Activated CD4-positive, alpha-beta T cell treated with anti-CD3 and anti-CD28 coated beads for 36 hours (primary cell): ENCODE measurements around the gene ZBTB4. TPM values are rescaled to one million over a fixed set of nuclear protein-coding genes. Genes with fewer than 3 reads are reported as not detected.

Source experiments
- ATAC-seq: fragments of 200-7000 bp; cut with Tn5 transposase; one replicate; pipeline ENCODE4 v1.10.0; 2021; ENCODE audit warnings: mild to moderate bottlenecking, moderate library complexity
- CTCF ChIA-PET: fragments of 350-600 bp; sonication (Branson Sonifier 250); formaldehyde crosslinking; loops from one replicate; lab custom pipeline; 2021; ENCODE audit warnings: antibody characterized with exemption; lab: Charles Lee
- POLR2A ChIA-PET: fragments of 350-600 bp; sonication (Branson Sonifier 250); formaldehyde crosslinking; loops from one replicate; lab custom pipeline; 2021; ENCODE audit warnings: antibody characterized with exemption, inconsistent platforms; lab: Charles Lee
- DNase-seq: peaks from one replicate; pipeline ENCODE4 v3.0.0-alpha.2; 2020
- H3K27ac Mint-ChIP-seq: one replicate; pipeline ENCODE4 v1.8.0; 2021; ENCODE audit warnings: mixed read lengths
- H3K27me3 Mint-ChIP-seq: one replicate; pipeline ENCODE4 v1.8.0; 2021; ENCODE audit warnings: mixed read lengths
- H3K36me3 Mint-ChIP-seq: one replicate; pipeline ENCODE4 v1.8.0; 2021; ENCODE audit warnings: low read depth, mixed read lengths
- H3K4me1 Mint-ChIP-seq: one replicate; pipeline ENCODE4 v1.8.0; 2021; ENCODE audit warnings: mixed read lengths
- H3K4me3 Mint-ChIP-seq: one replicate; pipeline ENCODE4 v1.8.0; 2021; ENCODE audit warnings: mild to moderate bottlenecking, moderate library complexity, mixed read lengths
- H3K9me3 Mint-ChIP-seq: one replicate; pipeline ENCODE4 v1.8.0; 2021; ENCODE audit warnings: low read depth, mixed read lengths
- intact Hi-C, 2 experiments: fragments of 100-400 bp; cut with DNase I in 1 of 2; cut with micrococcal nuclease in 1 of 2; formaldehyde crosslinking; loops; one replicate each; pipeline versions ENCODE4 v1.14.2 to v1.15.1; 2022 to 2024; cut with DNase I, micrococcal nuclease
- total RNA-seq, 2 experiments: library from RNA; stranded (reverse); gene quantifications; one replicate each; pipeline ENCODE4 v1.2.3, GENCODE V29; 2021

Gene ZBTB4, protein sequence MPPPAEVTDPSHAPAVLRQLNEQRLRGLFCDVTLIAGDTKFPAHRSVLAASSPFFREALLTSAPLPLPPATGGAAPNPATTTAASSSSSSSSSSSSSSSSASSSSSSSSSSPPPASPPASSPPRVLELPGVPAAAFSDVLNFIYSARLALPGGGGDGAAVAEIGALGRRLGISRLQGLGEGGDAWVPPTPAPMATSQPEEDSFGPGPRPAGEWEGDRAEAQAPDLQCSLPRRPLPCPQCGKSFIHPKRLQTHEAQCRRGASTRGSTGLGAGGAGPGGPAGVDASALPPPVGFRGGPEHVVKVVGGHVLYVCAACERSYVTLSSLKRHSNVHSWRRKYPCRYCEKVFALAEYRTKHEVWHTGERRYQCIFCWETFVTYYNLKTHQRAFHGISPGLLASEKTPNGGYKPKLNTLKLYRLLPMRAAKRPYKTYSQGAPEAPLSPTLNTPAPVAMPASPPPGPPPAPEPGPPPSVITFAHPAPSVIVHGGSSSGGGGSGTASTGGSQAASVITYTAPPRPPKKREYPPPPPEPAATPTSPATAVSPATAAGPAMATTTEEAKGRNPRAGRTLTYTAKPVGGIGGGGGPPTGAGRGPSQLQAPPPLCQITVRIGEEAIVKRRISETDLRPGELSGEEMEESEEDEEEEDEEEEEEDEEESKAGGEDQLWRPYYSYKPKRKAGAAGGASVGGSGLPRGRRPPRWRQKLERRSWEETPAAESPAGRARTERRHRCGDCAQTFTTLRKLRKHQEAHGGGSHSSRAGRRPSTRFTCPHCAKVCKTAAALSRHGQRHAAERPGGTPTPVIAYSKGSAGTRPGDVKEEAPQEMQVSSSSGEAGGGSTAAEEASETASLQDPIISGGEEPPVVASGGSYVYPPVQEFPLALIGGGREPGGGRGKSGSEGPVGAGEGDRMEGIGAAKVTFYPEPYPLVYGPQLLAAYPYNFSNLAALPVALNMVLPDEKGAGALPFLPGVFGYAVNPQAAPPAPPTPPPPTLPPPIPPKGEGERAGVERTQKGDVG
- 10 to 100 TPM; 17.5 to 20.9 TPM for total RNA-seq

DNA sequence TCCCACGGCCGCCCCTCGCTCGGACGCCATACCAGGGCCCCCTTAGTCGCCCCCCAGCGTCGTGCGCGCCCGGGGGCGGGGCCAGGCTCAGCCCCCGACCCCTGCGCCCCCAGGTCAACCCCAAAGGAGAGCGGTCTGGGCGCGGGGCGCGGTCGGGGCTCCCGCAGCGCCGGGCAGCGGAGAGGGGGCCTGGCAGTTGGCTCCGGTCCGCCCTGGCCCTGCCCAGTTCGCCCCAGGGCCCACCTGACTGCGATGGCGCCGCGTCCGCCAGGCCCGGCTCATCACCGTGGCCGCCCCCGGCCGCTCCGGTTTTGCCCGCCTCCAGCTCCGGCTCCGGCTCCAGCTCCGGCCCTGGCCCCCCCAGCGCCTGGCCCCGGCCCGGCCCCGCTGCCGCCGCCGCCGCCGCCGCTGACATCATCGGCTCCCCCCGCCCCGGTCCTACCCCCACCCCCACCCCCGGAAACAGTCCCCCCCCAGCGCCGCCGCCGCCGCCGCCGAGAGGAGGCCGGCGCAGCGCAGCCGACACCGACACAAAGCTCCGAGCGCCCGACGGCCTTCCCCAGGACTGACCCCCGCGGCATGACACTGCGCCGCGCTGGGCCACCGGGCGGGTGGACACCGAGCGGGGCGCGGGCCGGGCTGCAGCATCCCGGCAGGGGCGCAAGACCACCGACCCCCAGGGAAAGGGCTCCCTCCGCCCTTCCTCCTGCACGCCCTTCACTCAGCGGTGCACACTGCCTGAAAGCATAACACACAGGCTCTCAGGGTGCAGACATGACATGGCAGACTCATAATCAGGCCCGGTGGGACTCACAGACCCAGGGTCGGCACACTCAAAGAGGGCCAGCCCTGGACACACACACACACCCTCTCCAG, at the start of gene ZBTB4:
Gene ZBTB4, minus strand, starts transcription at position 419 of the 876 bp plus-strand sequence. CDS start 12,830 bp downstream, outside the sequence.
- intact Hi-C loops, result loop anchor here (1.0 to 10.0 kb wide), 8 partner anchors 24 to 903 kb away; partner anchors contain the start of genes CTDNEP1 (in 1 of the 2), ELP5 (in 1 of the 2), PER1 (in 1 of the 2) and RNASEK (in 1 of the 2)
- H3K9me3 Mint-ChIP-seq, result no peaks in the 10 kb centered on the region
- ChIA-PET POLR2A (interaction anchor here (0.6 to 1.3 kb wide), 6 partner anchors 9 to 104 kb away, joined by 3 to 6 read pairs (median 3); partner anchors contain the start of gene MPDU1), CTCF (interaction anchor here (1.2 to 3.4 kb wide), 3 partner anchors 36 to 131 kb away, joined by 3 to 16 read pairs (median 5); no protein-coding TSS in a partner anchor)
- ATAC-seq, result peak; percentile 2
- H3K36me3 Mint-ChIP-seq, result peaks cover 10% of the 10 kb centered on the region
- no peaks in the 10 kb centered on the region for H3K27me3 Mint-ChIP-seq
- DNase-seq, result peak; percentile 76
- peak within 1 kb of the TSS; percentile 96 for H3K27ac Mint-ChIP-seq
- peaks cover 64% of the 10 kb centered on the region for H3K4me1 Mint-ChIP-seq
- peak within 1 kb of the TSS; percentile 87 for H3K4me3 Mint-ChIP-seq

DNA sequence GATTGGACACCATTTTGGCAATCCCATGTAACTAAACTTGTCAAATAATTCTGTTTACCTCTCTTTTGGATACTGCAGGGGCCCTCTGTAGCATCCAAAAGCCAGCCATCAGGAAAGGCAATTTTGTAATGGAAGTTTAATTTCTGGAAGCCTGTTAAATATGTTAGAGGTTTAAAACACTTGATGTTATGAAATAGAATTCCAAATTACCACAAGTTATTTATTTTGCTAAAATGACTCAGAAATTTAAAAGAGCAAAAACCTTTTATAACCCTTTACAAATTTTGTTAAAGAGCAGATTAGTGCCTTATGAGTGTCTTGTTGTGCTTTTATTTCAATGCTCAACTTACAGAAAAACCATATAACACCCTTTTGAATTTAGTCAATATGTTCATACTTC, 49.4 kb upstream of the ZBTB4 start:
- no peak overlapping the region for H3K4me3 Mint-ChIP-seq
- DNase-seq, result no peak

DNA sequence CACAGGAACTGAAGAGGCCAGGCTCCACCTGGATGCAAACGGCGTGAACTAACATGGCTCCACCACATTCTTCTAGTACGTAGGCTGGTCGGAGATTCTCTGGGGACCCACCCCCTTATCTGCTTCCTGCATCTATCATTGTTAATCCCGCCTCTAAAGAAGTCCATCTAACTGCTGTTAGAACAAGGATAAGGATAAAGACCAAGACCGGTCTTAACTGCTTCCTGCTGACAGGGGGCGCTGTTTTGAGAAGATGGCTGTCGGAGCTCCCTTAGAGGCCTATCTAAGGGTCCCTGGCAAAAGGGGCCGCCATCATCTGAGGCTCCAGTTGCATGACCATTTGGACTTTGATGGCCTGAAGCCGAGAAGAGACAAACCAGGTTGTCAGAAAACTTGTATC, 43.6 kb upstream of the ZBTB4 start:
- intact Hi-C loops, result loop anchor here (1.0 to 5.0 kb wide), 4 partner anchors 38 to 164 kb away; partner anchors contain the start of genes SENP3 (in 2 of the 2), TP53 (in 1 of the 2) and WRAP53 (in 1 of the 2)
- Mint-ChIP-seq H3K9me3 (peaks cover 5% of the 10 kb centered on the region), H3K27me3 (no peaks in the 10 kb centered on the region), H3K4me1 (no peaks in the 10 kb centered on the region), H3K27ac (no peak overlapping the region), H3K4me3 (no peak overlapping the region), H3K36me3 (peaks cover 3% of the 10 kb centered on the region)
- CTCF ChIA-PET, result interaction anchor here (0.6 to 2.6 kb wide), 14 partner anchors 9 to 548 kb away, joined by 3 to 26 read pairs (median 4); partner anchors contain the start of genes SENP3 and TNFSF13
- ATAC-seq (peak; percentile 81), DNase-seq (peak; percentile 67)
- POLR2A ChIA-PET, result interaction anchor here (0.7 kb wide), 1 partner anchor 150 kb away, joined by 3 read pairs; no protein-coding TSS in a partner anchor

More for the DNA sequence above, 49.4 kb upstream of the ZBTB4 start:
- CTCF ChIA-PET, result interaction anchor here (0.6 to 3.1 kb wide), 3 partner anchors 21 to 61 kb away, joined by 3 to 9 read pairs (median 3); no protein-coding TSS in a partner anchor
- Mint-ChIP-seq H3K4me1 (no peaks in the 10 kb centered on the region), H3K27me3 (no peaks in the 10 kb centered on the region), H3K36me3 (peaks cover 6% of the 10 kb centered on the region), H3K9me3 (peaks cover 9% of the 10 kb centered on the region), H3K27ac (no peak overlapping the region)
- intact Hi-C loops, result no loop called here
- ATAC-seq, result no peak
- POLR2A ChIA-PET, result no interaction called here

DNA sequence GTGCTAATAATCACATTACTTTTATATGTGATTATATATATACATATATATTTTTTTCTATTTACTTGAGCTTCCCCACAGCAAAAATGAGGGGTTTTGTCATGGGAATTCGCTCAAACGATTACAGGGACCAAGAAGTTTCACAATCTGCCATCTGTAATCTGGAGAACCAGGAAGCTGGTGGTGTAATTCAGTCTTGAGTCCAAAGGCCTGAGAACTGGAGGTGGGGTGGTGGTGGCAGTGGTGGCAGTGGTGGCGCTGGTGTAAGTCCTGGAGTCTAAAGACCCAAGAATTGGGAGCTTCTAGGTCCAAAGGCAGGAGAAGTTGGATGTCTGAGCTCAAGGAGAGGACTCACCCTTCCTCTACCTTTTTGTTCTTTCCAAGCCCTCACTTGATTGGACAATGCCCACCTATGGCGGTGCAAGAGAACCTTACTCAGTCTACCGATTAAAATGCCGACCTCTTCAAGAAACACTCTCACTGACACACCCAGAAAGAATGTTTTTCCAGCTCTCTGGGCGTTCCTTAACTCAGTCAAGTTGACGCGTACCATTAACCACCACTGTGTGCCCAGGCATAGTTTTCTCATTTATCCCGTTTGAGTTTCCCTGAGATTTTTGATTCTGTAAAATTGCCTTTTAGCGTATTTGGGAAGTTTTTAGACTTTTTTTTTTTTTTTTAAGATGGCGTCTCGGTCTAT, 36.6 kb upstream of the ZBTB4 start:
- H3K27me3 Mint-ChIP-seq, result no peaks in the 10 kb centered on the region
- ChIA-PET CTCF (interaction anchor here (0.6 to 4.4 kb wide), 7 partner anchors 9 to 172 kb away, joined by 4 to 70 read pairs (median 6); partner anchors contain the start of genes SENP3, TNFSF13, TP53 and WRAP53), POLR2A (interaction anchor here (0.7 kb wide), 1 partner anchor 11 kb away, joined by 3 read pairs; no protein-coding TSS in a partner anchor)
- H3K4me1 Mint-ChIP-seq, result no peaks in the 10 kb centered on the region
- no peaks in the 10 kb centered on the region for H3K9me3 Mint-ChIP-seq
- H3K4me3 Mint-ChIP-seq, result no peak overlapping the region
- intact Hi-C loops, result loop anchor here in 1 of 2 experiments (2.0 kb wide), 1 partner anchor 73 kb away; no protein-coding TSS in a partner anchor
- H3K27ac Mint-ChIP-seq, result no peak overlapping the region
- H3K36me3 Mint-ChIP-seq, result peaks cover 37% of the 10 kb centered on the region
- DNase-seq (no peak), ATAC-seq (no peak)

DNA sequence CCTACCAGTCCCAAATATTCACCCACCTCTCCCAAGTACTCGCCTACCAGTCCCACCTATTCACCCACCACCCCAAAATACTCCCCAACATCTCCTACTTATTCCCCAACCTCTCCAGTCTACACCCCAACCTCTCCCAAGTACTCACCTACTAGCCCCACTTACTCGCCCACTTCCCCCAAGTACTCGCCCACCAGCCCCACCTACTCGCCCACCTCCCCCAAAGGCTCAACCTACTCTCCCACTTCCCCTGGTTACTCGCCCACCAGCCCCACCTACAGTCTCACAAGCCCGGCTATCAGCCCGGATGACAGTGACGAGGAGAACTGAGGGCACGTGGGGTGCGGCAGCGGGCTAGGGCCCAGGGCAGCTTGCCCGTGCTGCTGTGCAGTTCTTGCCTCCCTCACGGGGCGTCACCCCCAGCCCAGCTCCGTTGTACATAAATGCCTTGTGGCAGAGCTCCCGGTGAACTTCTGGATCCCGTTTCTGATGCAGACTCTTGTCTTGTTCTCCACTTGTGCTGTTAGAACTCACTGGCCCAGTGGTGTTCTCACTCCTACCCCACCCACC, 34.5 kb upstream of the ZBTB4 start:
- Mint-ChIP-seq H3K9me3 (no peaks in the 10 kb centered on the region), H3K4me3 (no peak overlapping the region), H3K36me3 (peaks cover 54% of the 10 kb centered on the region), H3K4me1 (no peaks in the 10 kb centered on the region), H3K27ac (no peak overlapping the region), H3K27me3 (no peaks in the 10 kb centered on the region)
- ChIA-PET CTCF (interaction anchor here (0.7 to 4.4 kb wide), 21 partner anchors 8 to 243 kb away, joined by 3 to 70 read pairs (median 5); partner anchors contain the start of genes SENP3, TNFSF13, TP53 and WRAP53), POLR2A (interaction anchor here (1.5 kb wide), 1 partner anchor 75 kb away, joined by 4 read pairs; the partner anchor contains the start of gene SOX15)
- ATAC-seq, result no peak
- intact Hi-C loops, result loop anchor here (1.0 to 2.0 kb wide), 2 partner anchors 47 to 75 kb away; partner anchors contain the start of gene SENP3 (in 2 of the 2)
- DNase-seq, result no peak

DNA sequence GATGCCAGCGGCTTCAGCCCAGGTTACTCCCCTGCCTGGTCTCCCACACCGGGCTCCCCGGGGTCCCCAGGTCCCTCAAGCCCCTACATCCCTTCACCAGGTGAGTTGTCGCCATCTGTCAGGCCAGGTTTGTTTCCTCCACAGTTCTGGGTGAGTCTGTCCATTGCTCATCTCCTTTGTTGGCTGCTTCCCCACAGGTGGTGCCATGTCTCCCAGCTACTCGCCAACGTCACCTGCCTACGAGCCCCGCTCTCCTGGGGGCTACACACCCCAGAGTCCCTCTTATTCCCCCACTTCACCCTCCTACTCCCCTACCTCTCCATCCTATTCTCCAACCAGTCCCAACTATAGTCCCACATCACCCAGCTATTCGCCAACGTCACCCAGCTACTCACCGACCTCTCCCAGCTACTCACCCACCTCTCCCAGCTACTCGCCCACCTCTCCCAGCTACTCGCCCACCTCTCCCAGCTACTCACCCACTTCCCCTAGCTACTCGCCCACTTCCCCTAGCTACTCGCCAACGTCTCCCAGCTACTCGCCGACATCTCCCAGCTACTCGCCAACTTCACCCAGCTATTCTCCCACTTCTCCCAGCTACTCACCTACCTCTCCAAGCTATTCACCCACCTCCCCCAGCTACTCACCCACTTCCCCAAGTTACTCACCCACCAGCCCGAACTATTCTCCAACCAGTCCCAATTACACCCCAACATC, 33.6 kb upstream of the ZBTB4 start:
- no peak overlapping the region for H3K4me3 Mint-ChIP-seq
- ChIA-PET POLR2A (interaction anchor here (0.5 to 1.5 kb wide), 5 partner anchors 58 to 294 kb away, joined by 3 to 7 read pairs (median 3); partner anchors contain the start of genes MPDU1 and SOX15), CTCF (interaction anchor here (0.5 to 4.4 kb wide), 13 partner anchors 8 to 242 kb away, joined by 3 to 70 read pairs (median 4); partner anchors contain the start of genes SENP3, TP53 and WRAP53)
- DNase-seq (no peak), ATAC-seq (no peak)
- H3K27me3 Mint-ChIP-seq, result no peaks in the 10 kb centered on the region
- H3K36me3 Mint-ChIP-seq, result peaks cover 63% of the 10 kb centered on the region
- intact Hi-C loops, result no loop called here
- H3K4me1 Mint-ChIP-seq, result no peaks in the 10 kb centered on the region
- no peak overlapping the region for H3K27ac Mint-ChIP-seq
- no peaks in the 10 kb centered on the region for H3K9me3 Mint-ChIP-seq

DNA sequence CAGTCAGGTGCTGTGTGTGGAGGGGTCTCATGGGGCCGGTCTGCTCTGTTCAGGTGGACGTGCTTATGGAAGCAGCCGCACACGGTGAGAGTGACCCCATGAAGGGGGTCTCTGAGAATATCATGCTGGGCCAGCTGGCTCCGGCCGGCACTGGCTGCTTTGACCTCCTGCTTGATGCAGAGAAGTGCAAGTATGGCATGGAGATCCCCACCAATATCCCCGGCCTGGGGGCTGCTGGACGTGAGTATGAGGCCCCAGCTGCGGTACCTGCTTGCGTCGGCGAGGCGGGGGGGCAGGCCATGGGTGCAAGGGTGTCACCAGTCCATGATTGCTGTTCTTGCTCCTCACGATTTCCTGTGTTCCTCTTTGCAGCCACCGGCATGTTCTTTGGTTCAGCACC, 32.7 kb upstream of the ZBTB4 start:
- Mint-ChIP-seq H3K4me3 (no peak overlapping the region), H3K27ac (no peak overlapping the region), H3K4me1 (no peaks in the 10 kb centered on the region), H3K36me3 (peaks cover 69% of the 10 kb centered on the region), H3K9me3 (no peaks in the 10 kb centered on the region), H3K27me3 (no peaks in the 10 kb centered on the region)
- ChIA-PET POLR2A (no interaction called here), CTCF (interaction anchor here (1.0 to 1.5 kb wide), 2 partner anchors 11 to 55 kb away, joined by 3 to 4 read pairs; no protein-coding TSS in a partner anchor)
- DNase-seq (no peak), ATAC-seq (no peak)
- intact Hi-C loops, result no loop called here

DNA sequence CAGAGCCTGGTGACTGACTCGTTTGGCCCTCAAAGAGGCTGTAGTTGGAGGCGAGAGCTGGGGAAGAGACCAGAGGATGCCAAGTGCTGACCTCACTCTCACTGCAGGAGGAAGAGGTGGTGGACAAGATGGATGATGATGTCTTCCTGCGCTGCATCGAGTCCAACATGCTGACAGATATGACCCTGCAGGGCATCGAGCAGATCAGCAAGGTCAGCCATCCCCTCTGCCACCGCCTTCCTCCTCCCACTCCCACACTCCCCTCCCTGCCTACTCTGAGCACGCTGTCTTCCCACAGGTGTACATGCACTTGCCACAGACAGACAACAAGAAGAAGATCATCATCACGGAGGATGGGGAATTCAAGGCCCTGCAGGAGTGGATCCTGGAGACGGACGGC, 31.7 kb upstream of the ZBTB4 start:
- no peak overlapping the region for H3K4me3 Mint-ChIP-seq
- intact Hi-C loops, result no loop called here
- DNase-seq (no peak), ATAC-seq (no peak)
- no peaks in the 10 kb centered on the region for H3K27me3 Mint-ChIP-seq
- CTCF ChIA-PET, result no interaction called here
- H3K36me3 Mint-ChIP-seq, result peaks cover 74% of the 10 kb centered on the region
- H3K9me3 Mint-ChIP-seq, result no peaks in the 10 kb centered on the region
- no peak overlapping the region for H3K27ac Mint-ChIP-seq
- POLR2A ChIA-PET, result interaction anchor here (0.6 kb wide), 1 partner anchor 150 kb away, joined by 4 read pairs; no protein-coding TSS in a partner anchor
- no peaks in the 10 kb centered on the region for H3K4me1 Mint-ChIP-seq
